GM12892 (cell line): Measurements from ENCODE around the gene GCDH.

Experiments
- POLR2A ChIP-seq: IDR thresholded peaks from 2 replicates; pipeline ENCODE4 v1.6.1; 2011; ENCODE audit warnings: low read depth, low read length, control low read depth
- POLR2AphosphoS5 ChIP-seq: IDR thresholded peaks from 2 replicates; pipeline ENCODE4 v1.6.1; 2011; ENCODE audit warnings: low read depth, low read length, control low read depth
- TAF1 ChIP-seq: IDR thresholded peaks from 2 replicates; pipeline ENCODE4 v1.6.1; 2011; ENCODE audit warnings: low read depth, mild to moderate bottlenecking, control low read depth, low read length, borderline replicate concordance

DNA sequence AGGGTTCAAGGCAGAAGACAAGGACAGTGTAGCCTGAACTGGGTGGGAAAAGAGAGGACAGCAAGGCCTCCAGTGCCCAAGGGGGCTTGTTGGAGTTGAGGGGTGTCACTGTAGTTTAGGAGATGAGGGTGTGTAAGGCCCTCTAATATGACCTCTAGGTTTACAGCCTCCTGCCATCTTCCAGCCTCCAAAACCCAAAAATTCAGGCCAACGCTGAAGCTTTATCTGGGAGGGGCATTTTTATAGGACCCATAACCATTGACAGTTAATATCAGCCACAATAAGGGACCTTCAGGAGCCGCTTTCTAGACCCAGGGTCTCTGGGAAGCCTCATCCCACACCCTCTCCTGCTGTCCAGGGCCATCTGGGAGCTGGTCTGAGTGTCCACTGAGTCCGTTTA, 6.8 kb upstream of the GCDH start:
- TF ChIP-seq POLR2A (no peak), TAF1 (no peak), POLR2AphosphoS5 (no peak)
